HCT116 (cell line): ENCODE data around the gene CD300LD.
"Not testable (repeated sequence)": the region's sequence is repeated elsewhere in the genome, so short reads cannot be mapped to it uniquely, and the experiment has no call there.

Experiments
- CBX3 ChIP-seq: IDR thresholded peaks from 2 replicates; pipeline ENCODE4 v1.6.1; 2012; ENCODE audit warnings: low read depth
- CTCF ChIP-seq, 3 experiments: fragments of 200-600 bp in 1 of 3; sonication (generic) in 1 of 3; IDR thresholded peaks in 2 of 3; conservative IDR thresholded peaks in 1 of 3; 2 replicates each; pipeline ENCODE4 v1.5.1; 2012 to 2017; ENCODE audit warnings: low read depth in 2 of 3, low read length in 2 of 3, antibody characterized with exemption in 1 of 3, borderline replicate concordance in 1 of 3, control low read depth in 1 of 3, mild to moderate bottlenecking in 1 of 3, mixed read lengths in 1 of 3, mixed run types in 1 of 3, moderate library complexity in 1 of 3; ENCODE audit not compliant: insufficient read depth in 1 of 3
- EGR1 ChIP-seq: IDR thresholded peaks from 2 replicates; pipeline ENCODE4 v1.6.1; 2012; ENCODE audit warnings: low read depth
- JUND ChIP-seq: IDR thresholded peaks from 2 replicates; pipeline ENCODE4 v1.6.1; 2012
- POLR2A ChIP-seq: IDR thresholded peaks from 2 replicates; pipeline ENCODE4 v1.7.0; 2011; ENCODE audit warnings: borderline replicate concordance; ENCODE audit not compliant: insufficient read depth, insufficient read length; ENCODE audit errors: extremely low read depth
- SIN3A ChIP-seq: IDR thresholded peaks from 2 replicates; pipeline ENCODE4 v1.6.1; 2012; ENCODE audit warnings: low read depth
- YY1 ChIP-seq: IDR thresholded peaks from 2 replicates; pipeline ENCODE4 v1.6.1; 2011; ENCODE audit warnings: low read length, low read depth, moderate library complexity, mild to moderate bottlenecking; ENCODE audit not compliant: insufficient replicate concordance; ENCODE audit errors: extremely low read depth

- TF ChIP-seq CTCF (IDR thresholded peaks at IDR 0.05 in 2 of 3, conservative IDR thresholded peaks at IDR 0.05 in 1 of 3; ENCODE audit: borderline replicate concordance in 1 of 3, insufficient read depth in 1 of 3, low read depth in 2 of 3, low read length in 2 of 3); EGR1; YY1; POLR2A; CBX3; JUND; SIN3A: not testable (repeated sequence)
These were observed 44.5 kb upstream of the CD300LD start for GRCh38 chr17:74636541-74637085.
